KMS-11 (cell line): ENCODE measurements around the gene RPL4.
"Not testable (repeated sequence)": the region's sequence is repeated elsewhere in the genome, so short reads cannot be mapped to it uniquely, and the experiment has no call there.

Experiments used
- H2AFZ ChIP-seq: fragments of 200-600 bp; sonication (generic); 2 replicates; pipeline ENCODE4 v1.6.1; 2016; ENCODE audit warnings: antibody characterized with exemption, mixed run types, low read depth
- H3K27ac ChIP-seq: fragments of 200-600 bp; sonication (generic); 2 replicates; pipeline ENCODE4 v1.6.1; 2016; ENCODE audit warnings: mild to moderate bottlenecking, mixed run types
- H3K27me3 ChIP-seq: fragments of 200-600 bp; sonication (generic); 2 replicates; pipeline ENCODE4 v1.6.1; 2017; ENCODE audit warnings: mild to moderate bottlenecking, low read depth, mixed run types, moderate library complexity; ENCODE audit not compliant: insufficient read depth
- H3K36me3 ChIP-seq: fragments of 200-600 bp; sonication (generic); 2 replicates; pipeline ENCODE4 v1.6.1; 2017; ENCODE audit warnings: mild to moderate bottlenecking, mixed run types; ENCODE audit not compliant: insufficient read depth
- H3K4me1 ChIP-seq: fragments of 200-600 bp; sonication (generic); 2 replicates; pipeline ENCODE4 v1.6.1; 2016; ENCODE audit warnings: mild to moderate bottlenecking, low read depth, mixed run types; ENCODE audit not compliant: poor library complexity, severe bottlenecking
- H3K4me2 ChIP-seq: fragments of 200-600 bp; sonication (generic); 2 replicates; pipeline ENCODE4 v1.7.0; 2016; ENCODE audit warnings: mild to moderate bottlenecking, mixed run types
- H3K4me3 ChIP-seq: fragments of 200-600 bp; sonication (generic); IDR thresholded peaks from 2 replicates; pipeline ENCODE4 v1.6.1; 2017; ENCODE audit warnings: low read depth, low read length, mixed read lengths; ENCODE audit not compliant: insufficient read depth
- H3K79me2 ChIP-seq: fragments of 200-600 bp; sonication (generic); 2 replicates; pipeline ENCODE4 v1.6.1; 2016; ENCODE audit warnings: low read depth, mixed run types; ENCODE audit not compliant: insufficient read depth
- H3K9ac ChIP-seq: fragments of 200-600 bp; sonication (generic); 2 replicates; pipeline ENCODE4 v1.6.1; 2016; ENCODE audit warnings: mild to moderate bottlenecking, mixed run types
- H4K20me1 ChIP-seq: fragments of 200-600 bp; sonication (generic); 2 replicates; pipeline ENCODE4 v1.6.1; 2016; ENCODE audit warnings: mild to moderate bottlenecking, mixed run types; ENCODE audit not compliant: insufficient read depth
- TF ChIP-seq, protein P1 (sequence below): fragments of 200-600 bp; sonication (generic); conservative IDR thresholded peaks from 2 replicates; pipeline ENCODE4 v1.6.1; 2017; ENCODE audit warnings: low read depth, mild to moderate bottlenecking, antibody characterized with exemption, low read length, moderate library complexity, mixed read lengths

Gene RPL4

DNA sequence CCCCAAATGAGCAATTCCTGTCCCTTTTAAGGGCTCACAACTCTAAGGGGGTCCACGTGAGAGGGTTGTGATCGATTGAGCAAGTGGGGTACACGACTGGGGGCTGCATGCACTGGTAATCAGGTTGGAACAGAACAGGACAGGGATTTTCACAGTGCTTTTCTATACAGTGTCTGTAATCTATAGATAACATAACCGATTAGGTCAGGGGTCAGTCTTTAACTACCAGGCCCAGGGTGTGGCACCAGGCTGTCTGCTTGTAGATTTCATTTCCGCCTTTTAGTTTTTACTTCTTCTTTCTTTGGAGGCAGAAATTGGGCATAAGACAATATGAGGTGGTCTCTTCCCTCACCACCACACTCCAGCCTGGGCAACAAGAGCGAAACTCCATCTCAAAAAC lies 39.4 kb downstream of the RPL4 start:
- not testable (repeated sequence) for H3K79me2 ChIP-seq, H4K20me1 ChIP-seq, H3K4me3 ChIP-seq, H3K27ac ChIP-seq, H3K27me3 ChIP-seq, H3K36me3 ChIP-seq, H2AFZ ChIP-seq, H3K4me1 ChIP-seq, H3K4me2 ChIP-seq, H3K9ac ChIP-seq

DNA sequence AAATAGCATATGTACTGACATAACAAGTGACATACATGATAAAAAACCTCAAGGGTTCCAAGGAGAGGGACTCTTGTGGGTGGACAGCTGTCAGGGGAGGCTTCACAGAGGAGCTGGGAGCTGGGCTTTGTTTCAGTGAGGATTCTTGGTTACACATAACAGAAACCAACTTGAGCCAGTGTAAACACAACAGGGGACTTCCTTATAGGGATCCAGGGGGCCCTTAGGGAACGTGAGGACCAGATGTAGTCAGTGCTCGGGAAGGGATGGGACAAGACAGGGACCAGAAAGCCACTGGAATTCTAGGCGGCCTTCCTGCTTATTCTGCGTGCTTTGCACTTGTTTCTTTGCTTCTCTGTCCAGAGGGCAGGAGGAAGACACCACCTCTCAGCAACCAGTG lies 42.0 kb downstream of the RPL4 start:
- no peak overlapping the region for H3K9ac ChIP-seq
- H3K27me3 ChIP-seq, result no peaks in the 10 kb centered on the region
- H4K20me1 ChIP-seq, result no peaks in the 10 kb centered on the region
- H3K36me3 ChIP-seq, result no peaks in the 10 kb centered on the region
- H3K4me1 ChIP-seq, result no peaks in the 10 kb centered on the region
- H3K79me2 ChIP-seq, result no peaks in the 10 kb centered on the region
- TF ChIP-seq, protein P1, sequence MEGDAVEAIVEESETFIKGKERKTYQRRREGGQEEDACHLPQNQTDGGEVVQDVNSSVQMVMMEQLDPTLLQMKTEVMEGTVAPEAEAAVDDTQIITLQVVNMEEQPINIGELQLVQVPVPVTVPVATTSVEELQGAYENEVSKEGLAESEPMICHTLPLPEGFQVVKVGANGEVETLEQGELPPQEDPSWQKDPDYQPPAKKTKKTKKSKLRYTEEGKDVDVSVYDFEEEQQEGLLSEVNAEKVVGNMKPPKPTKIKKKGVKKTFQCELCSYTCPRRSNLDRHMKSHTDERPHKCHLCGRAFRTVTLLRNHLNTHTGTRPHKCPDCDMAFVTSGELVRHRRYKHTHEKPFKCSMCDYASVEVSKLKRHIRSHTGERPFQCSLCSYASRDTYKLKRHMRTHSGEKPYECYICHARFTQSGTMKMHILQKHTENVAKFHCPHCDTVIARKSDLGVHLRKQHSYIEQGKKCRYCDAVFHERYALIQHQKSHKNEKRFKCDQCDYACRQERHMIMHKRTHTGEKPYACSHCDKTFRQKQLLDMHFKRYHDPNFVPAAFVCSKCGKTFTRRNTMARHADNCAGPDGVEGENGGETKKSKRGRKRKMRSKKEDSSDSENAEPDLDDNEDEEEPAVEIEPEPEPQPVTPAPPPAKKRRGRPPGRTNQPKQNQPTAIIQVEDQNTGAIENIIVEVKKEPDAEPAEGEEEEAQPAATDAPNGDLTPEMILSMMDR, result no peak
- no peak overlapping the region for H3K4me2 ChIP-seq
- no peak overlapping the region for H2AFZ ChIP-seq
- no peak overlapping the region for H3K4me3 ChIP-seq
- no peak overlapping the region for H3K27ac ChIP-seq

DNA sequence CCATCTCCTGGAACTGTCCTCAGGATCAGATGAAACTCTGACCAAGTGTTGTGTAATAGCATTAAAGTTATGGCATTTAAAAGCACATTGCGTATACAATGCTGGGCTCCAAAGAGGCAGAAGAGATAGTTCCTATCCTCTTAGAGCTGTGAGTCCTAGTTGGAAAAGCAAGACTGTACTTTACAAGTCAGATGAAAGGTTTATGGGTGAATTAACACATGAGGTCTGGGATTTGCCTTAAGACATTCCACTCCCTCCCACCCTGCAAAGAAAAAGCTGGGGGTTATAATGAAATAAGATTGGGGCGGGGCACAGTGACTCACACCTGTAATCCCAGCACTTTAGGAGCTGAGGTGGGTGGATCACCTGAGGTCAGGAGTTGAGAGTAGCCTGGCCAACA lies 42.7 kb downstream of the RPL4 start:
- Histone ChIP-seq H3K27ac (no peak overlapping the region), H3K4me2 (no peak overlapping the region), H4K20me1 (no peaks in the 10 kb centered on the region), H3K4me1 (no peaks in the 10 kb centered on the region), H3K27me3 (no peaks in the 10 kb centered on the region), H3K4me3 (no peak overlapping the region), H3K36me3 (no peaks in the 10 kb centered on the region), H2AFZ (no peak overlapping the region), H3K9ac (no peak overlapping the region), H3K79me2 (no peaks in the 10 kb centered on the region)
- TF ChIP-seq, protein P1, result no peak

DNA sequence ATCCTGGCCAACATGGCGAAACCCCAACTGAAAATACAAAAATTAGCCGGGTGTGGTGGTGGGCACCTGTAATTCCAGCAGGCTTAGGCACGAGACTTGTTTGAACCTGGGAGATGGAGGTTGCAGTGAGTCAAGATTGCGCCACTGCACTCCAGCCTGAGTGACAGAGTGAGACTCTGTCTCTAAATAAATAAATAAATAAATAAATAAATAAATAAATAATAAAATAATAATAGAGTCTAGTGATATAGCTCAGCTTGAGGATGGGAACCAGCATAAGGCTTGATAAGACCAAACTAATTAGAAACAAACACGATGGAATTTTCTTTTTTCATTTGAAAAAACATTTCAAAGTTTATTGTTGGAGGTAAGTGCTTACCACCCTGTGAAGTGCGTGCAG lies 43.4 kb downstream of the RPL4 start:
- not testable (repeated sequence) for H3K36me3 ChIP-seq, H3K4me2 ChIP-seq, H3K79me2 ChIP-seq, H3K27me3 ChIP-seq, H3K27ac ChIP-seq, H4K20me1 ChIP-seq, H2AFZ ChIP-seq, H3K4me1 ChIP-seq, H3K9ac ChIP-seq, H3K4me3 ChIP-seq

DNA sequence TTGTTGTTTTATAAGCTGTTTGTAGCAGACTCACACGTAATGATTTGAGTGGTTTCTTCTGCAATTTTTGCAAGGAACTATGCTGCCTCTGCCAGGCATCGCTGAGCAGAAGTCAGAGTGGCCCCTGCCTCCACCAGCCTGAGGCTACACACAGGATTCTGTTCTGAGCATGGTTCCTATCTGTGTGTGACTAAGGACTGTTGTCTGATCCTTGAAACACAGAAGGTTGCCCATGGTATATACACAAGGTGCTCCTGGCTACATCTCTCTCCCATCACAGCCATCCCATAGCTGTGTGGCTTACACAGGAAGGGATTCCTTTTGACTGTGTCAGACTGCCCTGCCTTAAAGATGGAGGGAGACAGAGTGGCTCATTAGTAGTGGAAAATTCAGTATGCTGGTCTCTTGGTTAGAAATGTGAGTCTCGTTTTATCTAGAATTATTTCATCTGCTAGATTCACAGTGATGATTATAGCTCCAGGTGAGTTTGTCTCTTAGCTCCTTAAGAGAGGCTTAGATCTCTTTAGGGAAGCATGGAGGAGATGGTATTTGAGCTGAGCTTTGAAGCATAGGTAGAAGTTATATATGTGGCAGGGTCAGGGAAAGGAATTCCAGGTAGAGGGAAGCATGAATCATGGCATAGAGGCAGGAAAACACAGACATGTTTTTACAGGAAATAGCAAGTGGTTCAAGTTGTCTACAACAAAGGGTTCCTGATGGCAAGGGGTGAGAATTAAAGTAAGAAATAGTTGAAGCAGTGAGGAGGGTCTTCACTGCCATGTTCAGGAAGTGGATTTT lies 44.6 kb downstream of the RPL4 start:
- Histone ChIP-seq H3K4me1 (no peaks in the 10 kb centered on the region), H3K4me3 (no peak overlapping the region), H3K4me2 (no peak overlapping the region), H3K36me3 (no peaks in the 10 kb centered on the region), H3K9ac (no peak overlapping the region), H2AFZ (no peak overlapping the region), H3K27ac (no peak overlapping the region), H4K20me1 (no peaks in the 10 kb centered on the region), H3K79me2 (no peaks in the 10 kb centered on the region), H3K27me3 (no peaks in the 10 kb centered on the region)
- TF ChIP-seq, protein P1, result no peak
